Stomach smooth muscle (tissue), 2 donors: ENCODE results near the gene WDR90.

Experiments
- H3K27ac ChIP-seq: one replicate; pipeline ENCODE4 v1.7.0; 2013; ENCODE audit warnings: mild to moderate bottlenecking, low read length, inconsistent platforms
- H3K27me3 ChIP-seq, 2 donors: one replicate each; pipeline ENCODE4 v1.7.0; 2013; ENCODE audit warnings: low read length in 2 of 2; ENCODE audit not compliant: insufficient read depth in 2 of 2, control insufficient read depth in 1 of 2
- H3K36me3 ChIP-seq, 2 donors: one replicate each; pipeline ENCODE4 v1.7.0; 2013; ENCODE audit warnings: low read length in 2 of 2; ENCODE audit not compliant: control insufficient read depth in 2 of 2, insufficient read depth in 2 of 2
- H3K4me1 ChIP-seq: one replicate; pipeline ENCODE4 v1.7.0; 2013; ENCODE audit warnings: low read length; ENCODE audit not compliant: control insufficient read depth, insufficient read depth
- H3K4me3 ChIP-seq, 2 donors: one replicate each; pipeline ENCODE4 v1.7.0; 2013; ENCODE audit warnings: low read length in 2 of 2
- H3K9ac ChIP-seq, 2 donors: one replicate each; pipeline ENCODE4 v1.7.0; 2013; ENCODE audit warnings: low read length in 2 of 2, mild to moderate bottlenecking in 1 of 2
- H3K9me3 ChIP-seq, 2 donors: one replicate each; pipeline ENCODE4 v1.7.0; 2013; ENCODE audit warnings: low read length in 2 of 2; ENCODE audit not compliant: control insufficient read depth in 2 of 2
- donor health status: healthy.
- donor health status: Pancreatic carcinoma.

WDR90 gene

DNA sequence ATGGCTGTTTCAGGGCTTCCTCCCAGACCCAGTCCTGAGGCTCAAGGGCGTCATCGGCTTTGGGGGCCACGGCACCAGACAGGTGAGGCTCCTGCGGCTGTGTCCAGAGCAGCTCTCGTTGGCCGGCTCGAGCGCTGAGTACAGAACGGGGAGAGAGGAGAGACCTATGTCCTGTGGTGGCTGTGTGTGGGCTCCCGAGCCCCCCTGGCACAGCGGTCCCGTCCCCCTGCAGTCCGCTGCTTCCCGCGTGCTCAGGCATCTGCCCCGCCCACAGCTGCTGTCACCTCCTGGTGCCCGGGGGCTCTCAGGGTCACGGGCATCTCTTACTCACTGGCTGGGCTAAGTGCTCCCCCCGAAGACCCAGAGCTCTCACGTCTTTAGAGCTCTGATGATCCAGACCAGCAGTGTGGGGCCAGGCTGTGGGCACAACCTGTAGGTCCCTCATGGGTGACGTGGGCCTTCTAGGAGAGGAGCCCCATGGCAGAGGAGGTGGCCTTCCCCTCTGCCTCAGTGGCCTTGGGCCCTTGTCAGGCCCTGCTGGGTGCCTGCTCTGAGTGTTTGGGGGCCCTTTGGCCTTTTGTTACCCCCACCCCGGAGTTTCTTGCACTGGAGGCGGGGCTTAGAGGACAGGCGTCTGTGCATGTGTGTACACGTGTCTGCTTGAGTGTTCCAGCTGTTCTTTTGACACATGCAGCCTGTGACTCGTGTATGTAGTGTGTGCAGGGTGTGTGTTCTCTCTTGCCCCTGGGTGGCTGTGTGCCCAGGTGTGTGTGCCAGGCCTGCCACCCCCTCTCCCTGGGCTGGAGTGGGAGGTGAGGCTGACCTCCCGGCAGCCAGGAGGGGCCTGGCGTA, 3.5 kb downstream of the WDR90 start:
- Histone ChIP-seq H3K27me3 (no peaks in the 10 kb centered on the region), H3K36me3 (no peaks in the 10 kb centered on the region), H3K4me1 (peaks cover 25% of the 10 kb centered on the region), H3K27ac (no peak overlapping the region), H3K9ac (no peak overlapping the region), H3K9me3 (no peaks in the 10 kb centered on the region), H3K4me3 (no peak overlapping the region)

DNA sequence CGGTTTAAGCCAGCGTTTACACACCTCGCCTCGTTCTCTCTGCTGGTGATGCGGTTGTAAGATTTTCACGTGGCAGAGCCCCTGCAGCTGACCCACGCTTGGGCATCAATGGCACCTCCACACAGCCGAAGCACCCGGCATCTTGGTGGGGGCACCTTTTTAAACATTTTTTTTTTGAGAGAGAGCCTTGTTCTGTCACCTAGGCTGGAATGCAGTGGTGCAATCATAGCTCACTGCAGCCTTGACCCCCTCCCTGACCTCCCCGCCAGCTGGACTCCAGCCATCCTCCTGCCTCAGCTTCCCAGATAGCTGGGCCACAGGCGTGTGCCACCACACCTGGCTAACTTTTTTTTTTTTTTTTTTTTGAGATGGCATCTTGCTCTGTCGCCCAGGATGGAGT, 4.9 kb downstream of the WDR90 start:
- Histone ChIP-seq H3K4me1 (peaks cover 13% of the 10 kb centered on the region), H3K9ac (no peak overlapping the region), H3K36me3 (peaks cover 0 to 3% of the 10 kb centered on the region in 2 donors), H3K4me3 (no peak overlapping the region), H3K27me3 (no peaks in the 10 kb centered on the region), H3K9me3 (no peaks in the 10 kb centered on the region), H3K27ac (no peak overlapping the region)

DNA sequence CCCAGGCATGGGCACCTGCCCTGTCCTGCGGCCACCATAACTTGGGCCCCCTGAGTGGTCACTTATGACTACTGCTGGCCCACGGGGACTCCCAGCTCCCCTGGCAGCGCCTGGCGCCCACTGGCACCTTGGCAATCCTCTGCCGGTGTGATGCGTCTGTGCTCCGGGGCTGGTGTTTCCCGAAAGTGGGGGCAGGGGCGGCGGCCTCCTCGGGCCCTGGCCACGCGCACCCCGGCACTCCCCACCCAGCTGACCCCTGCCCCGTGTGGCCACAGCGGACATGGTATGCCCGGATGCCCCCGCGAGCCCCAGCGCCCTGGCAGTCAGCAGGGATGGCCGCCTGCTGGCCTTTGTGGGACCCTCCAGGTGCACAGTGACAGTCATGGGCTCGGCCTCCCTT, 8.3 kb downstream of the WDR90 start:
- Histone ChIP-seq H3K27me3 (no peaks in the 10 kb centered on the region), H3K4me1 (peaks cover 19% of the 10 kb centered on the region), H3K36me3 (peaks cover 0 to 3% of the 10 kb centered on the region in 2 donors), H3K27ac (no peak overlapping the region), H3K9me3 (no peaks in the 10 kb centered on the region), H3K9ac (no peak overlapping the region), H3K4me3 (no peak overlapping the region)

DNA sequence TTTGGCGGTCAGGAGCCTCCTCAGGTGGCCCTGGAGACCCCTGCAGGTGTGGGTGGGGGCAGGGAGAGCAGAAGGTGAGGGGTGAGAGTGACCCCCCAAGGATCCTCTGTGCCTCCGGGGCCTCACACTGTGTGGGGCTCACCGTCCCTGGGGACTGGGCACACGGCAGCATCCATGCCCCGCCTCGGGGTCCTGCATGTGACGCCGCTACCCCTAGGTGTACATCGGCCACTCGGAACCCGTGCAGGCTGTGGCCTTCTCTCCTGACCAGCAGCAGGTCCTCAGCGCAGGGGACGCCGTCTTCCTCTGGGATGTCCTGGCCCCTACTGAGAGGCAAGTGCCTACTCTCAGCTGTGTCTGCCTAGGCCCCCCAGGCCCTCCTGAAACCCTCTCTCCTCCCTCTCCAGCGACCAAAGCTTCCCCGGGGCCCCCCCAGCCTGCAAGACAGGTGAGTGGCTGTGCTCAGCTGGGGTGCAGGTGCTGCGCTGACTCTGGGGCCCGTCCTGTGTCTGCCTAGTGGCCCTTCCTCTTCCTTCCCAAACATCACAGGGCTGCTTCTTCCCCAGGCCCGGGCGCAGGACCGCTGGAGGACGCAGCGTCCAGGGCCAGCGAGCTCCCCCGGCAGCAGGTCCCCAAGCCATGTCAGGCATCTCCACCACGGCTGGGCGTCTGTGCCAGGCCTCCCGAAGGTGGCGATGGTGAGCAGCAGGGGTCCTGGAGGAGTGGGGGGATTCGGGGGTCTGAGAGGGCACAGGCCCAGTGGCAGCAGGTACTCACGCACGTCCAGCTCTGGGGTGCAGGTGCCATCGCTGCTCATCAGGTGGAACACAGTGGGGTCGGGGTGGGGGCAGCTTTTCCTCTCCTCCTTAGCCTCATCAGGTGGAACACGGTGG, 9.8 kb downstream of the WDR90 start:
- Histone ChIP-seq H3K4me3 (no peak overlapping the region), H3K9ac (no peak overlapping the region), H3K4me1 (peaks cover 19% of the 10 kb centered on the region), H3K27me3 (no peaks in the 10 kb centered on the region), H3K9me3 (no peaks in the 10 kb centered on the region), H3K27ac (no peak overlapping the region), H3K36me3 (peaks cover 0 to 3% of the 10 kb centered on the region in 2 donors)

DNA sequence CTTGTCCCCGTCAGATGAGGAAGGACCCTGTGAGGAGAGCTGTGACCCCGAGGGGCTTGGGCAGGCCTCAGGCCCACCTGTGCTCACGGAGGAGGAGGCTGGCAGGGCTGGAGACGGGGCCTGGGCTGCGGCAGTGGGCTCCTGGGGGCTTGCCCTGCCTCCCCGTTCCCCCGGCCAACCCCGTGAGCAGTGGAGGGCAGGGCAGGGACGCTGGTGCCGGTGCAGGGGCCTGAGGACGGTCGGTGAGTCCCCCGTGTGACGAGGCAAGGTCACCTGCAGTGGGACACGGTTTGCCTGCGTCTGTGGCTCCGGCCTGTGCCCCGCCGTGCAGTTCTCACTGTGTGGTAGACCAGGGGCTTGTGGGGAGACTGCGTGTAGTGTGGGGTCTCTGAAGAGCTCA, 10.5 kb downstream of the WDR90 start:
- H3K27ac ChIP-seq = peak overlapping the region; percentile 62
- peaks cover 19% of the 10 kb centered on the region for H3K4me1 ChIP-seq
- no peaks in the 10 kb centered on the region for H3K9me3 ChIP-seq
- H3K27me3 ChIP-seq = no peaks in the 10 kb centered on the region
- H3K9ac ChIP-seq = no peak overlapping the region
- peaks cover 0 to 3% of the 10 kb centered on the region in 2 donors for H3K36me3 ChIP-seq
- no peak overlapping the region for H3K4me3 ChIP-seq

DNA sequence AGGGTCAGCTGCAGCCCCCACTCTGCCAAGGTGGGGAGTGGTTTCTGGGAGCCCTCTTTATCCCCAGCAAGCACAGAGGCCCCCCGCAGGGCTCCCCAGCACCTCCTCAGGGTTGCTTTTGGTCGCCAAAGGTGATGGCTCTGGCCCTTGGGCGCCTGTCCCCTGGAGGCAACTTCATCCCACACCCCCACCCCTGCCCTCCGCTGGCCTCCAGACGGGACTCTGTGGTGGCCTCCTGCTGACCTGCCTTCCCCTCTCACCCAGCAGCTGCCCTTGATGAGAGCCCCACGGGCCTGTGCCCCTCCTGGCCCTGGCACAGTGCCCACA, 10.9 kb downstream of the WDR90 start:
- peak overlapping the region; percentile 62 for H3K27ac ChIP-seq
- H3K9ac ChIP-seq = peak overlapping the region; percentile 36 to 51
- peaks cover 0 to 3% of the 10 kb centered on the region in 2 donors for H3K36me3 ChIP-seq
- H3K9me3 ChIP-seq = no peaks in the 10 kb centered on the region
- H3K4me1 ChIP-seq = peaks cover 19% of the 10 kb centered on the region
- H3K4me3 ChIP-seq = peak overlapping the region in 1 of 2 donors; percentile 69
- H3K27me3 ChIP-seq = no peaks in the 10 kb centered on the region

DNA sequence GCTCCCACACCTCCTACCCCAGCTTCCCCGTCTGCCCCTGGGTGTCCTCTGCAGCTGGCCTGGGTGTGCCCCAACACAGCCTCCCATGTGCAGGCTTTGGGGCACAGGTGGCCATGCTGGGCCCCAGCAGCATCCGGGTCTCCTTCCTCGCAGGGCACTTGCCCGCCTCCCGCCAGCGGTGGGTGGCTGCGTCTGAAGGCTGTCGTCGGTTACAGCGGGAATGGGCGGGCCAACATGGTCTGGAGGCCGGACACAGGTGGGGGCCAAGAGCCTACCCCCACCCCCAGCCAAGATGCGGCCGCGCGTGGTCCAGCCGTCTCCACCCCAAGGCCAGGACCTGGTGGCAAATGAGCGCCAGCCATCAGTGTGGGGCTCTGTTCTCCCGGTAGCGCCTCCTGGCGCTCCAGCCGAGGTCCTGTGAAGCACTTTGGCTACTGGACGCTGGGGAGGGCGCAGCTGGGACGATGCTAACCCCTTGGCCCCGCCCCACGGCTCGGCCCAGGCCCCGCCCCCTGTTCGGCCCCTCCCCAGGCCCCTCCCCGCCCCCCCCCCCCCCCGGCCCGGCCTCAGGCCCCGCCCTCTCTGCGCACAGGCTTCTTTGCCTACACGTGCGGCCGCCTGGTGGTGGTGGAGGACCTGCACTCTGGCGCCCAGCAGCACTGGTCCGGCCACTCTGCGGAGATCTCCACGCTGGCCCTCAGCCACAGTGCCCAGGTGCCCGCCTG, 11.5 kb downstream of the WDR90 start:
- Histone ChIP-seq H3K36me3 (peaks cover 0 to 3% of the 10 kb centered on the region in 2 donors), H3K9me3 (no peaks in the 10 kb centered on the region), H3K4me3 (peak overlapping the region in 1 of 2 donors; percentile 69), H3K9ac (peak overlapping the region; percentile 51 to 55), H3K4me1 (peaks cover 19% of the 10 kb centered on the region), H3K27me3 (no peaks in the 10 kb centered on the region), H3K27ac (peak overlapping the region; percentile 62)

DNA sequence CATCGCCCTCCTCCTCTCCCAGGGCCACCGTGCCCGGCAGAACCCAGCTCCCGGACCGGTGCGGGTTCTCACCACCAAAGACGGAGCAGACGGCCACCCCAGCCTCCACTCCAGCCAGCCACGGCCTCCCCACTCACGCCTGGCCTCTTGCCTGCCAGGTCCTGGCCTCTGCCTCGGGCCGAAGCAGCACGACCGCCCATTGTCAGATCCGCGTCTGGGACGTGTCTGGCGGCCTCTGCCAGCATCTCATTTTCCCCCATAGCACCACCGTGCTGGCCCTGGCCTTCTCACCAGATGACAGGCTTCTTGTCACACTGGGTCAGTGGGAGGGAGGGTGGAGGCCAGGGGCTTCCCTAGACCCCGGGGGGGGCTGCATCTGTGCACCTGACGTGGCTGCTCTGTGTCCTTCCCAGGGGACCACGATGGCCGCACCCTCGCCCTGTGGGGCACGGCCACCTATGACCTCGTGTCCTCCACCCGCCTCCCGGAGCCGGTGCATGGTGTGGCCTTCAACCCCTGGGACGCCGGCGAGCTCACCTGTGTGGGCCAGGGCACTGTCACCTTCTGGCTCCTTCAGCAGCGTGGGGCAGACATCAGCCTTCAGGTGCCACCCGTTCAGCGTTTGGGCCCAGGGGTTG, 12.1 kb downstream of the WDR90 start:
- Histone ChIP-seq H3K9me3 (no peaks in the 10 kb centered on the region), H3K9ac (peak overlapping the region; percentile 45 to 55), H3K4me1 (peaks cover 19% of the 10 kb centered on the region), H3K36me3 (peaks cover 0 to 3% of the 10 kb centered on the region in 2 donors), H3K27ac (peak overlapping the region; percentile 37), H3K27me3 (no peaks in the 10 kb centered on the region), H3K4me3 (peak overlapping the region in 1 of 2 donors; percentile 62)

DNA sequence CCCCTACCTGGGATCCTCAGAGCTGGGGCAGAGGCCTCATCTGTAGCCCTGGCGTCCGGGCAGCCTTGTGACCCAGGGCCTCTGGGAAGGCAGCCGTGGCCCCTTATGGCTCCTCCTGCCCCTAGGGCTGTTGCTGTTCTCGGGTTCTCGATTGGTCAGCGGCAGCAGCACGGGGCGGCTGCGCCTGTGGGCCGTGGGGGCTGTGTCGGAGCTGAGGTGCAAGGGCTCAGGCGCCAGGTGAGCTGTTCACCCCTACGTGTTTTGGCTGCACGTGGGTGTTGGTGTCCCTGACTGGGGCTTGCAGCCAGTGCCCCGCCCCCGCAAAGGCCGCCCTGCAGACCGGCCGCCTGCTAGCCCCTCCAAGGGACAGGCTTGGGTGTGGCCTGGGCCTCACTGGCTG, 12.9 kb downstream of the WDR90 start:
- peaks cover 0 to 3% of the 10 kb centered on the region in 2 donors for H3K36me3 ChIP-seq
- H3K27ac ChIP-seq = no peak overlapping the region
- H3K4me1 ChIP-seq = peaks cover 21% of the 10 kb centered on the region
- no peaks in the 10 kb centered on the region for H3K9me3 ChIP-seq
- H3K4me3 ChIP-seq = no peak overlapping the region
- no peaks in the 10 kb centered on the region for H3K27me3 ChIP-seq
- H3K9ac ChIP-seq = no peak overlapping the region

DNA sequence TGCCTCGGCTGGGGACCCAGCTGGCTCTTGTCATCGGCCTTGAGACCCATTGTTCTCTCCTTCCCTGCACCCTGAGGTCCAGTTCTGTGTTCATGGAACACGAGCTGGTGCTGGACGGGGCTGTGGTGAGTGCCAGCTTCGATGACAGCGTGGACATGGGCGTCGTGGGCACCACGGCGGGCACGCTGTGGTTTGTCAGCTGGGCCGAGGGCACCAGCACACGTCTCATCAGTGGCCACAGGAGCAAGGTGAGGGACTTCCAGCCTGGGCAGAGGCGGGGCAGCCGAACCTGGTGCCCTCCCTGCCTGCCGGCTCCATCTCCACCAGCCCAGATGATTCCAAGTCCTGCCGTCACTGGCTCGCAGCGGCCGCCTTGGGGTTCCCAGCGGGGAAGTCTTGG, 13.4 kb downstream of the WDR90 start:
- Histone ChIP-seq H3K36me3 (peaks cover 0 to 3% of the 10 kb centered on the region in 2 donors), H3K9ac (no peak overlapping the region), H3K4me1 (peaks cover 26% of the 10 kb centered on the region), H3K27me3 (no peaks in the 10 kb centered on the region), H3K4me3 (no peak overlapping the region), H3K9me3 (no peaks in the 10 kb centered on the region), H3K27ac (no peak overlapping the region)
